ENCODE data around the gene STK31. TPM values are rescaled to one million over a fixed set of nuclear protein-coding genes. Genes with fewer than 3 reads are reported as not detected.
"Not testable (repeated sequence)": the region's sequence is repeated elsewhere in the genome, so short reads cannot be mapped to it uniquely, and the experiment has no call there.

The STK31 gene
- total and polyA plus RNA-seq, 7 donors = 0.16 to 0.54 (median 0.23) TPM; not detected in 4

DNA sequence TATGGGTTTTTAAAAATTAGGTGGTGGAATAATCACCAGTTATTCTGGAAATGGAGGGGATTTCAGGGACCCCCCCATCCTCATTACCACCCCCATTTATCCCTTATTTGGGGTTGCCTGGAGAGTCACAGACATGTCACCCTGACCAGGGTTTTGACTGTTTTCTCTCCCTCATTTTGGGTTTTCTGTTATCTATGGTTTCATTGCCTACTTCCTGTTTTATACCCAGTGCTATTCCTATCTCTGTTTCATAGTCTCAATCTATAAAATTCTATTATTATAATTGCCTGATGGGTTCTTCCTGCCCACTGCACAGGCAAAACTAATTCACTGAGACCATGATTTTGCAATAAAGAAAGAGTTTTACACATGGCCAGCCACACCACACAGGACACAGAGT is 45.9 kb upstream of the STK31 start:
- Histone ChIP-seq H3K4me1 (no peaks in the 10 kb centered on the region), H3K4me3 (no peak overlapping the region), H3K27me3 (no peaks in the 10 kb centered on the region), H3K27ac (no peak overlapping the region), H3K36me3 (no peaks in the 10 kb centered on the region), H3K9me3 (no peaks in the 10 kb centered on the region)
- TF ChIP-seq POLR2AphosphoS5 (IDR thresholded peaks at IDR 0.05) (no peak), POLR2A (IDR thresholded peaks at IDR 0.05) (no peak), EP300 (IDR thresholded peaks at IDR 0.05) (no peak)
- TF ChIP-seq, protein P1, sequence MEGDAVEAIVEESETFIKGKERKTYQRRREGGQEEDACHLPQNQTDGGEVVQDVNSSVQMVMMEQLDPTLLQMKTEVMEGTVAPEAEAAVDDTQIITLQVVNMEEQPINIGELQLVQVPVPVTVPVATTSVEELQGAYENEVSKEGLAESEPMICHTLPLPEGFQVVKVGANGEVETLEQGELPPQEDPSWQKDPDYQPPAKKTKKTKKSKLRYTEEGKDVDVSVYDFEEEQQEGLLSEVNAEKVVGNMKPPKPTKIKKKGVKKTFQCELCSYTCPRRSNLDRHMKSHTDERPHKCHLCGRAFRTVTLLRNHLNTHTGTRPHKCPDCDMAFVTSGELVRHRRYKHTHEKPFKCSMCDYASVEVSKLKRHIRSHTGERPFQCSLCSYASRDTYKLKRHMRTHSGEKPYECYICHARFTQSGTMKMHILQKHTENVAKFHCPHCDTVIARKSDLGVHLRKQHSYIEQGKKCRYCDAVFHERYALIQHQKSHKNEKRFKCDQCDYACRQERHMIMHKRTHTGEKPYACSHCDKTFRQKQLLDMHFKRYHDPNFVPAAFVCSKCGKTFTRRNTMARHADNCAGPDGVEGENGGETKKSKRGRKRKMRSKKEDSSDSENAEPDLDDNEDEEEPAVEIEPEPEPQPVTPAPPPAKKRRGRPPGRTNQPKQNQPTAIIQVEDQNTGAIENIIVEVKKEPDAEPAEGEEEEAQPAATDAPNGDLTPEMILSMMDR (IDR thresholded peaks at IDR 0.05) = no peak
- DNase-seq = no peak
- intact Hi-C loops (cut with DNase I) = no loop called here

DNA sequence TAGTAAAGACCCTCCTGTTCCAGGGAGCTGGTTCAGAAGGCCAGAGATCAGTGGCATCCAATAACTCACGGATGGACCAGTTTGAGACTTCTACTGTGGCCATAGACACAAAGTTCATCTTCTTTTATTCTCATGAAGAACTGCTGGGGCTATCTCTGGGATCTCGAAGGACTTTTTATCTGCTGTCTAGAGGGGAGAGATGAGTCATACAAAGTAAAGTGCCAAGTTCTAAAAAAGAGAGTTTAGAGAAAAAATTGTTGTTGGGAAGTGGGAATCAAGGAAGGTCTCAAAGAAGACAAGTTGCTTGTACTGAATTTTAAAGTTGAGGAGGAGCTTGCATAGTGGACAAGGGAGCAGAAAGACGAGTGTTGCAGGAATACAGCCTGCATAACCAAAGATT is 38.0 kb upstream of the STK31 start:
- H3K27me3 ChIP-seq = no peaks in the 10 kb centered on the region
- no peaks in the 10 kb centered on the region for H3K36me3 ChIP-seq
- no peak for TF ChIP-seq POLR2A (IDR thresholded peaks at IDR 0.05)
- TF ChIP-seq POLR2AphosphoS5 (IDR thresholded peaks at IDR 0.05) = no peak
- H3K4me1 ChIP-seq = no peaks in the 10 kb centered on the region
- H3K9me3 ChIP-seq = no peaks in the 10 kb centered on the region
- no peak overlapping the region for H3K4me3 ChIP-seq
- H3K27ac ChIP-seq = no peak overlapping the region
- 87 to 88% methylated on average over 3 of the region's 3 CpGs for WGBS, 2 donors
- no peak for DNase-seq
- intact Hi-C loops (cut with DNase I) = no loop called here

DNA sequence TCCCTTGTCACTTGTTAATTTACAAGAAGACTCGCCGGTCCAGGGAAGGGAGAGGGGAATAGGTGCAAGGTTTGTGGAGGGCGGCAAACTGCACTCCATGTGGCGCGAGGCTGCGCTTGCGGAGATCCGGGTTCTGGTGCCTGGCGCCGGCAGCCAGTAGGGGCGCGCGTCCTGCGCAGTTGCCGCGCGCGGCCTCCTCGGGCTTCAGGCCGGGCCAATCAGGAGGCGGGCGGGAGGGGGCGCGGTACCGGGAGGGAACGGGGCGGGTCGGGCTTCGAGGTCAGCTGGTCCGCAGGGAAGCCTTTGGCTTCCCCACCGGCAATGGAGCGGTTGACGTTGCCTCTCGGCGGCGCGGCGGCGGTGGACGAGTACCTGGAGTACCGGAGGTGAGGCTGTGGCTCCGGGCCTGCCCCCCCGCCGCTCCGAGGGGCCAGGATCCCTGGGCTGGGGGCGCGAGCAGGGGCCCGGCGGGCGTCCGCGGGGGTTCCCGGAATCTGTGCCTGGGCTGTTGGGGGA is 30.1 kb upstream of the STK31 start, which contains the start of gene FAM221A:
TSS of gene FAM221A (plus strand) at position 302 of the 516 bp plus-strand sequence. CDS start at position 322, 20 bp downstream.
- 1% methylated on average over 53 of the region's 53 CpGs for WGBS, 2 donors
- Histone ChIP-seq H3K27me3 (no peaks in the 10 kb centered on the region), H3K4me3 (peak within 1 kb of the TSS; percentile 62 to 83 (median 66)), H3K4me1 (peaks cover 0 to 15% (median 8%) of the 10 kb centered on the region in 4 donors), H3K36me3 (no peaks in the 10 kb centered on the region), H3K27ac (peak within 1 kb of the TSS; percentile 83 to 86 (median 84)), H3K9me3 (no peaks in the 10 kb centered on the region)
- intact Hi-C loops (cut with DNase I) = loop anchor here (1.0 to 10.0 kb wide), 2 partner anchors 83 to 385 kb away; partner anchors contain the start of genes CCDC126 and MALSU1
- TF ChIP-seq POLR2AphosphoS5 (IDR thresholded peaks at IDR 0.05) (peak in 3 of 4 donors; percentile 65 to 78 (median 71)), POLR2A (IDR thresholded peaks at IDR 0.05) (no peak), EP300 (IDR thresholded peaks at IDR 0.05) (no peak)
- TF ChIP-seq, protein P1 (IDR thresholded peaks at IDR 0.05) = peak; percentile 57 to 89 (median 63)
- peak; percentile 95 for DNase-seq

DNA sequence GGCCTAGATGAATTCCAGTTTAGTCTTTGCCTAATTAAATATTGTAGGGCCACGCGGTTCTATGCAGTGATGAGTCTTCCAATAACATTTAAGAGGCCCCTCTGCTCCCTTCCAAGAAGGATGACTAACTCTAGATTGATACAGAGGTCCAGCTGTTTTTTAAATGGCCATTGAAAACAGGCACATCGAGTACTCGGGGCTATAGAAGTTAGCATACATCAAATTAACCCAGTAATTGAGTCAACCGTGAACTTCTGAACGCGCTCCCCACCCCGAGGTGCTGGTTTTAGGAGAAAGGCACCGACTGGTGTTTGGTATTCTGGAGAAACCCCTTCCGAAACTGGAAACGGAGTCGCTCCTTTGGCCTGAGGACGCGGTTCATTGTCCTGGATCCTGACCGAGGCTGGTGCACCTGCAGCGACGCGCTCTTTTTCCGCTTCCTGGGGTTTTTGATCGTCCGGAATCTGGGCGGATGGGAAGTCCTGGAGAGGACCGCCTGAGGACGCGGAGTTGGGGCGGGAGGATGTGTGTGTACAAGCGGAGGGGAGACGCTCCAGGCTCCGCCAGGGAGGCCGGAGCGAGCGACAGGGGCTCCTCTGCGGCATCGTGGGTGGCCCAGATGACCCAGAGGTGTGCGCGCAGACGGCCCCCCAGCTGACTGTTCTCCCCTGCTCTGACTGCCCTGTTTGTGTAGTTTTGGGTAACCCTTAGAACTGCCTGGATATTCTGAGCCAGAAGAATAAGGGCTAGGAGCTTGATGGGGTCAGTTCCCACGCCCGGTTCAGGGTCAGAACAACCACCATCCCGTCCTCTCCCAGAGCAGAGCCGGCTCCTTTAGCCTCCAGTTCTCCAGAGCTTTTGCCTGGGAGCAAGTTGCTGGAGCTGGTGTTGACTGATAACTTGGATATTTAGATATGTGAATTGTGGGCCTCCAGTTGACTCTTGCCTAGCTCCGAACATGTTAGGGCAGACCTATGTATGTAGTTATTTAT is 29.3 kb upstream of the STK31 start:
- peak; percentile 80 for DNase-seq
- no peaks in the 10 kb centered on the region for H3K9me3 ChIP-seq
- H3K27me3 ChIP-seq = no peaks in the 10 kb centered on the region
- peak overlapping the region; percentile 83 to 86 (median 84) for H3K27ac ChIP-seq
- no peaks in the 10 kb centered on the region for H3K36me3 ChIP-seq
- intact Hi-C loops (cut with DNase I) = loop anchor here (1.0 to 10.0 kb wide), 2 partner anchors 83 to 386 kb away; partner anchors contain the start of genes CCDC126 and MALSU1
- H3K4me3 ChIP-seq = peak overlapping the region; percentile 62 to 83 (median 66)
- WGBS, 2 donors = 2 to 9% methylated on average over 42 of the region's 42 CpGs
- peaks cover 0 to 15% (median 8%) of the 10 kb centered on the region in 4 donors for H3K4me1 ChIP-seq
- TF ChIP-seq EP300 (IDR thresholded peaks at IDR 0.05) (no peak), POLR2AphosphoS5 (IDR thresholded peaks at IDR 0.05) (peak in 3 of 4 donors; percentile 3 to 35 (median 34))

DNA sequence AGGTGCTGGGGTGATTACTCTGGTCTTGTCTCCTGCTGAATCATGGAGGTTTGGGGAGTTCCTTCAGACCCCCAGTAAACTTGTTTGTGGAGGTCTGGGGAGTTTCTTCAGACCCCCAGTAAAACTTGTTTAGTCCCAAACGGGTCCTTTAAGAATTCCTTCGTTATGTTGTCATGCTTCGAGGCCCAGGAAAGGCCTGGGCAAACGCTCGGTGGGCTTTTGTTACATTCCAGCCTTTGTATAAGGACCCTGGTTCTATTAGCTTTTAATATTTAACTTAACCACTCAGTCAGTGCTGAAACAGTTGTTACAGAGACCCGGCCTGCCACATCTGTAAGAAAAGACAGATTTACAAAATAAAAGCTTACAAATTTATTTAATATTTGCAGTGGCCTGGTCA is 26.0 kb upstream of the STK31 start:
- not testable (repeated sequence) for H3K27me3 ChIP-seq, H3K4me3 ChIP-seq, H3K36me3 ChIP-seq, DNase-seq, H3K9me3 ChIP-seq, H3K27ac ChIP-seq
- WGBS, 2 donors = 57 to 85% methylated on average over 6 of the region's 6 CpGs
- peaks cover 0 to 15% (median 8%) of the 10 kb centered on the region in 4 donors for H3K4me1 ChIP-seq
- intact Hi-C loops (cut with DNase I) = loop anchor here (10.0 kb wide), 1 partner anchor 389 kb away; the partner anchor contains the start of gene MALSU1

DNA sequence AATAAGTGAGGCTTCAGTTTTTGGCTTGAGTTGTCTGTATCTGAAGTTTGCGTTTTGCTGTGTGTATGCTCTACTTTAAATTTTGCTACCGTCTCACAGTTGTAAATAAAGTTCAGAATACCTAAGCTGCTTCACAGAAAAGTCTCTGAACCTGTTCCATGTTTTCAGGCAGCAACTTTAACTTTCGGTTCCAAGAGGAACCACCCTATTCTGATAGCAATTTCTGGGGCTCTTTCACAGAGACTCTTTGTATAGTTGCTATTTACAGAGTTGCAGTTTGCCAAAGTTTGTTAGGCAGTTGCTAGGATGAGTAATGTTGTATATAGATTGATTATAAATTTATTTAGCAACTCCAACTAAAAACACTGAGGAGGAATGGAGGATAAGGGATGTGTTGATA is 24.3 kb upstream of the STK31 start:
- DNase-seq = no peak
- intact Hi-C loops (cut with DNase I) = loop anchor here (10.0 kb wide), 1 partner anchor 391 kb away; the partner anchor contains the start of gene MALSU1
- Histone ChIP-seq H3K27me3 (no peaks in the 10 kb centered on the region), H3K4me3 (no peak overlapping the region), H3K9me3 (no peaks in the 10 kb centered on the region), H3K36me3 (peaks cover 0 to 17% (median 0%) of the 10 kb centered on the region in 4 donors), H3K27ac (no peak overlapping the region), H3K4me1 (peaks cover 0 to 9% (median 7%) of the 10 kb centered on the region in 4 donors)
- 12 to 54% methylated on average over 3 of the region's 3 CpGs for WGBS, 2 donors
- no peak for TF ChIP-seq POLR2A (IDR thresholded peaks at IDR 0.05)
- TF ChIP-seq POLR2AphosphoS5 (IDR thresholded peaks at IDR 0.05) = no peak
- TF ChIP-seq EP300 (IDR thresholded peaks at IDR 0.05) = no peak
- TF ChIP-seq, protein P1 (IDR thresholded peaks at IDR 0.05) = no peak
